BJ (cell line): ENCODE measurements around the gene VSIG2. TPM values are rescaled to one million over a fixed set of nuclear protein-coding genes. Genes with fewer than 3 reads are reported as not detected.

Source experiments
- CTCF ChIA-PET: fragments of 350-600 bp; formaldehyde crosslinking; extraction: SDS; loops from one replicate; lab custom pipeline; 2021; ENCODE audit warnings: antibody characterized with exemption, inconsistent platforms; lab: Yijun Ruan, JAX
- POLR2A ChIA-PET: fragments of 300-600 bp; sonication (Branson Sonifier 250); formaldehyde crosslinking; extraction: SDS; loops from one replicate; lab custom pipeline; 2021; ENCODE audit warnings: antibody characterized with exemption; lab: Charles Lee
- DNase-seq: peaks from one replicate; pipeline ENCODE4 v3.0.0-alpha.2; 2011; ENCODE audit warnings: low read depth
- H3K27me3 ChIP-seq: 2 replicates; pipeline ENCODE4 v1.6.0; 2011; ENCODE audit warnings: low read length; ENCODE audit not compliant: control insufficient read depth, insufficient read depth
- H3K36me3 ChIP-seq: 2 replicates; pipeline ENCODE4 v1.5.1; 2011; ENCODE audit warnings: low read length; ENCODE audit not compliant: control insufficient read depth, insufficient read depth
- H3K4me3 ChIP-seq: 2 replicates; pipeline ENCODE4 v1.5.1; 2011; ENCODE audit warnings: low read depth, mild to moderate bottlenecking, control low read depth, low read length
- polyA plus RNA-seq: library from polyadenylated mRNA; depleted of rRNA; stranded (reverse); fragments of >200 nt; gene quantifications from 2 replicates; pipeline ENCODE4 v1.2.3, GENCODE V29; 2011
- TF ChIP-seq, protein P1 (sequence below): IDR thresholded peaks from 2 replicates; pipeline ENCODE4 v1.5.1; 2011; ENCODE audit warnings: low read depth, mild to moderate bottlenecking, control low read depth, inconsistent platforms, low read length, moderate library complexity; ENCODE audit not compliant: insufficient read depth

Gene VSIG2
- polyA plus RNA-seq, 1 experiment, result not detected

DNA sequence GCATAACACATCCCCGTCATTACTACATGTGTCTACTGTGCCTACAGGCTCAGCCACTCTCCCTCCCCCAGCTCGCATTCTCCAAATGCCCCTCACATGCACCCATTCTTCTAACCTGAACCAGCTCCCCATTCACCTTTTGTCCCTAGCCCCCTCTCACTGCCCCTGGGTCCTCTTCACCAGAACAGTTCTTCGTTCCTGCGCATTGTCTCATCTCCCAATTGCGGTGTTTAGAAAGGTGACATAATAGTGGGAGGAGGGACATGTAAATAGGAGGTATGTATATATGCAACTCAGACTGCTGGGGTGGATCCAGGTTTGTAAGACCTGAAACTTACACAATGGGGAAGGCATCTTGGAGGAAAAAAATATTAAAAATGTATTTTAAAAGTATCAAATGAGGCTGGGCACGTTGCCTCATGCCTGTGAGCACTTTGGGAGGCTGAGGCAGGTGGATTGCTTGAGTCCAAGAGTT is 4.7 kb upstream of the VSIG2 start:
- no peak for DNase-seq
- no peak overlapping the region for H3K4me3 ChIP-seq
- no peaks in the 10 kb centered on the region for H3K36me3 ChIP-seq
- peaks cover 22% of the 10 kb centered on the region for H3K27me3 ChIP-seq
- TF ChIP-seq, protein P1, sequence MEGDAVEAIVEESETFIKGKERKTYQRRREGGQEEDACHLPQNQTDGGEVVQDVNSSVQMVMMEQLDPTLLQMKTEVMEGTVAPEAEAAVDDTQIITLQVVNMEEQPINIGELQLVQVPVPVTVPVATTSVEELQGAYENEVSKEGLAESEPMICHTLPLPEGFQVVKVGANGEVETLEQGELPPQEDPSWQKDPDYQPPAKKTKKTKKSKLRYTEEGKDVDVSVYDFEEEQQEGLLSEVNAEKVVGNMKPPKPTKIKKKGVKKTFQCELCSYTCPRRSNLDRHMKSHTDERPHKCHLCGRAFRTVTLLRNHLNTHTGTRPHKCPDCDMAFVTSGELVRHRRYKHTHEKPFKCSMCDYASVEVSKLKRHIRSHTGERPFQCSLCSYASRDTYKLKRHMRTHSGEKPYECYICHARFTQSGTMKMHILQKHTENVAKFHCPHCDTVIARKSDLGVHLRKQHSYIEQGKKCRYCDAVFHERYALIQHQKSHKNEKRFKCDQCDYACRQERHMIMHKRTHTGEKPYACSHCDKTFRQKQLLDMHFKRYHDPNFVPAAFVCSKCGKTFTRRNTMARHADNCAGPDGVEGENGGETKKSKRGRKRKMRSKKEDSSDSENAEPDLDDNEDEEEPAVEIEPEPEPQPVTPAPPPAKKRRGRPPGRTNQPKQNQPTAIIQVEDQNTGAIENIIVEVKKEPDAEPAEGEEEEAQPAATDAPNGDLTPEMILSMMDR, result no peak
- POLR2A ChIA-PET, result no interaction called here
- CTCF ChIA-PET, result interaction anchor here (0.9 to 2.5 kb wide), 5 partner anchors 10 to 109 kb away, joined by 3 to 11 read pairs (median 5); partner anchors contain the start of gene ROBO3

DNA sequence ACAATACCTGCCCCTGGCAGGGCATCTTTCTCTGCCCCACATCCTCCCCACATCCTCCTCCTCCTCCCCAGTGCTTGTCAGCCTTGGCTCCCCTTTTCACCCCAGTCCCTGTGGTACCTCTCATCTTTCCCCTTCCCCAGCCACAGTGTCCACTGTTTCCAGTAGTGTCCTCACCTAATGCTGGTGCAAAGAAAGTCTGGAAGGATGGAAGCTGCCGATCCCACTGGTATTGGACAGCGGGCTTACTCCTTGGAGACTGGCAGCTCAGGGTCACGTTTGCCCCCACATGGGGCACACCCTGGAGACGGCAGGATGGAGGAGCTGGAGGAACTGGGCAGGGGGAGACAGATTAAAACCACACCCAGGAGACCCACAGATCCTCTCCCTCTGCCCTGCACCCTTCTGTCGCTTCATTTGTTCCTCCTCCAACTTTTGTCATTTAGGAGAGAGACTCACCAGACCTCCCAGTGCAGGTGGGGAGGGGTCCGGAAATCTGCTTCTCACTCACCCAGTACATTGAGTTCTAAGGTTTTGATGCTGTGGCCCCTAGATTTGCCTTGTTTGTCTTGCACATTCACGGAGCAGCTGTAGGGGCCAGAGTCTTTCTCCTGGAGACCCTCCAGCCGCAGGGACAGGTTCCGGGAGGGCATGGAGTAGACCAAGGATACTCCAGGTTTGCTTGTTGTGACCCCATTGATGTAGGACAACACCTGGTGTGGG is 4.1 kb upstream of the VSIG2 start:
- CTCF ChIA-PET, result interaction anchor here (0.9 to 2.5 kb wide), 5 partner anchors 10 to 110 kb away, joined by 3 to 11 read pairs (median 5); partner anchors contain the start of gene ROBO3
- TF ChIP-seq, protein P1, result no peak
- DNase-seq, result no peak
- POLR2A ChIA-PET, result no interaction called here
- H3K27me3 ChIP-seq, result peaks cover 23% of the 10 kb centered on the region
- no peaks in the 10 kb centered on the region for H3K36me3 ChIP-seq
- H3K4me3 ChIP-seq, result no peak overlapping the region

DNA sequence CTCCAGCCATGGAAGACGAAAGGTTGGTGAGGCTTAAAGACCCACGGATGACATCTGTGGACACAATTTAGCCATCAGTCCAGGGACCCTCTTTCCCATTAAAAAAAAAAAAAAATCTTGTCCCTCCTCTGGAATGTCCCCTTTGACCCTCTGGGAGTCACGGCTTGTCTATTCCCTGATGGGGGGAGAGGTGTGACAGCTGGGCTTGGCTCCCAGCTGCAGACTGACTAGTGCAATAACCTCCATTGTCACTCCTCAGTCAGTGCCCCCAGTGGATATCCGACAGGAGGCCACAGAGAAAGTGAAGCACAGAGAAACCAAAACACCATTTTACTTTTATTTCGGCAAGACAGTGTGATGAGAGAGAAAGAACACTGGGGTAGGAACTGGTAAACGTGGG is 2.7 kb upstream of the VSIG2 start:
- Histone ChIP-seq H3K4me3 (no peak overlapping the region), H3K36me3 (no peaks in the 10 kb centered on the region), H3K27me3 (peaks cover 25% of the 10 kb centered on the region)
- DNase-seq, result no peak
- CTCF ChIA-PET, result interaction anchor here (0.6 to 3.5 kb wide), 5 partner anchors 8 to 109 kb away, joined by 3 to 28 read pairs (median 6); partner anchors contain the start of genes ESAM and NRGN
- TF ChIP-seq, protein P1, result no peak
- POLR2A ChIA-PET, result no interaction called here

DNA sequence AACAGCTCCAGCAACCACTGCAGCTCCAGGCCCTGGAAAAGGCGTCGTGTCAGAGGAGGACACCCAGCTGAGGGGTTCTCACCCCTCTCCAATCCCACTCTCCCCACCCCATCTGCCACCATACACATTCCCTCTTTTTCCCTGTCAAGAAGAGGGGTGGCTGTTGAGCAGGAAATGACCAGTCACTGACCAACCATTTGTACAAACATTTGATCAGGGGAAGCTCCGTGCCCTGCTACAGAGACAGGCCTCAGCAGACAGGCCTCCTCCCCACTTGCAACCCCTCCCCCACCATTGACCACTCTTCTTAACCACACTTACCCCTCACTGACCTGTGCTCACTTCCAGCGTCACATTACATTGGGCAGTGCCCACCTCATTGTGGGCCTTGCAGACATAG is 2.3 kb upstream of the VSIG2 start:
- Histone ChIP-seq H3K27me3 (peaks cover 24% of the 10 kb centered on the region), H3K36me3 (no peaks in the 10 kb centered on the region), H3K4me3 (no peak overlapping the region)
- no peak for DNase-seq
- CTCF ChIA-PET, result interaction anchor here (1.3 to 3.5 kb wide), 5 partner anchors 9 to 39 kb away, joined by 4 to 28 read pairs (median 4); partner anchors contain the start of genes ESAM and NRGN
- TF ChIP-seq, protein P1, result no peak
- POLR2A ChIA-PET, result no interaction called here

DNA sequence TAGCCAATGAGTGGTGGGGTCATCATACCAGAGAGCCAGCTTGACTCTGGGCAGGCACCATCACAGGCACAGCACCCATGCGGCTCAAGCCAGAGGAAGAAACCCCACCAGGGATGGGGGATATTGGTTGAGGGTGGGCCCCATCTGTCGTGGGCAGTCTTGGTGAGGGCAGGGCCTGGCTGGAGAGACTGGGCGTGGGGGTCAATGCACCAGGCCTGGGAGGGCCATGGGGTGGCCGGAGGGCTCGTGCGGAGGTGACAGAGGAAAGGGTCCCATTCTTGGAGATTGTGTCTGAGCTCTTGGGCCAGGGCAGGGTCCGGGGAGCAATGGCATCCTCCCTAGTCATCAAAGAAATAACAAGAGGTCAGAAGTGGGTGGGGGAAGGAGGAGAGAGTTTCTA is 1.6 kb upstream of the VSIG2 start:
- DNase-seq, result no peak
- TF ChIP-seq, protein P1, result no peak
- Histone ChIP-seq H3K36me3 (no peaks in the 10 kb centered on the region), H3K27me3 (peaks cover 24% of the 10 kb centered on the region), H3K4me3 (no peak overlapping the region)
- ChIA-PET CTCF (interaction anchor here (1.1 to 3.5 kb wide), 4 partner anchors 9 to 84 kb away, joined by 4 to 28 read pairs (median 4); partner anchors contain the start of gene ESAM), POLR2A (no interaction called here)
